T-cell (primary cell): ENCODE data around the gene ACVR1B. TPM values are rescaled to one million over a fixed set of nuclear protein-coding genes. Genes with fewer than 3 reads are reported as not detected.

Experiments
- ATAC-seq, 4 experiments: fragments of 200-7000 bp in 3 of 4; fragments of 150-1000 bp in 1 of 4; cut with Tn5 transposase; replicated peaks in 1 of 4; 1 replicate in 3 of 4; 2 replicates in 1 of 4; pipeline ENCODE4 v1.10.0; 2021; ENCODE audit warnings: moderate library complexity in 3 of 4, mild to moderate bottlenecking in 2 of 4, moderate number of reproducible peaks in 1 of 4
- CTCF ChIA-PET, 2 donors: fragments of 300-600 bp; sonication (Branson Sonifier 250); formaldehyde crosslinking; loops; one replicate each; lab custom pipeline; 2022; ENCODE audit warnings: antibody characterized with exemption in 2 of 2; lab: Charles Lee
- POLR2A ChIA-PET, 2 donors: fragments of 300-600 bp; sonication (Branson Sonifier 250); formaldehyde crosslinking; loops; one replicate each; lab custom pipeline; 2022; ENCODE audit warnings: antibody characterized with exemption in 2 of 2; lab: Charles Lee
- DNase-seq, 35 experiments: peaks; one replicate each; pipeline versions ENCODE4 v3.0.0 to v3.0.0-alpha.2; 2013 to 2023
- H3K27ac ChIP-seq: one replicate; pipeline ENCODE4 v1.5.1; 2013; ENCODE audit warnings: low read length
- H3K27me3 ChIP-seq, 2 experiments: replicated peaks in 1 of 2; 1 replicate in 1 of 2; 2 replicates in 1 of 2; pipeline versions ENCODE4 v1.6.1 to v1.7.0; 2013; ENCODE audit warnings: low read length in 1 of 2, mixed read lengths in 1 of 2; ENCODE audit not compliant: control insufficient read depth in 2 of 2, insufficient read depth in 2 of 2; ENCODE audit errors: extremely low read depth in 1 of 2
- H3K36me3 ChIP-seq, 2 donors: 1 replicate in 1 of 2; 2 replicates in 1 of 2; pipeline versions ENCODE4 v1.6.1 to v1.7.0; 2013; ENCODE audit warnings: low read length in 1 of 2; ENCODE audit not compliant: control insufficient read depth in 2 of 2, insufficient read depth in 1 of 2; ENCODE audit errors: extremely low read depth in 1 of 2
- H3K4me1 ChIP-seq, 2 experiments: 1 replicate in 1 of 2; 2 replicates in 1 of 2; pipeline versions ENCODE4 v1.6.1 to v1.7.0; 2013; ENCODE audit warnings: low read length in 2 of 2, mixed read lengths in 1 of 2; ENCODE audit not compliant: insufficient read depth in 2 of 2, control insufficient read depth in 1 of 2; ENCODE audit errors: extremely low read depth in 1 of 2
- H3K4me3 ChIP-seq, 2 donors: 1 replicate in 1 of 2; 2 replicates in 1 of 2; pipeline versions ENCODE4 v1.5.1 to v1.7.0; 2013; ENCODE audit warnings: mild to moderate bottlenecking in 2 of 2, low read length in 1 of 2, moderate library complexity in 1 of 2; ENCODE audit not compliant: control insufficient read depth in 1 of 2; ENCODE audit errors: extremely low read depth in 1 of 2
- H3K9me3 ChIP-seq: 2 replicates; pipeline ENCODE4 v1.7.0; 2013
- H3K27ac Mint-ChIP-seq, 2 donors: one replicate each; pipeline ENCODE4 v1.8.0; 2020 to 2021; ENCODE audit warnings: mild to moderate bottlenecking in 2 of 2, mixed read lengths in 2 of 2
- H3K27me3 Mint-ChIP-seq, 2 donors: one replicate each; pipeline ENCODE4 v1.8.0; 2021 to 2022; ENCODE audit warnings: mixed read lengths in 2 of 2
- H3K36me3 Mint-ChIP-seq: one replicate; pipeline ENCODE4 v1.8.0; 2021; ENCODE audit warnings: mixed read lengths
- H3K4me1 Mint-ChIP-seq, 3 donors: one replicate each; pipeline ENCODE4 v1.8.0; 2020 to 2022; ENCODE audit warnings: mixed read lengths in 3 of 3, mild to moderate bottlenecking in 1 of 3
- H3K4me3 Mint-ChIP-seq, 3 donors: one replicate each; pipeline ENCODE4 v1.8.0; 2020 to 2022; ENCODE audit warnings: mild to moderate bottlenecking in 3 of 3, mixed read lengths in 3 of 3, moderate library complexity in 3 of 3
- H3K9me3 Mint-ChIP-seq, 3 donors: one replicate each; pipeline ENCODE4 v1.8.0; 2020 to 2022; ENCODE audit warnings: mixed read lengths in 3 of 3
- WGBS: methylation state at CpG from one replicate; pipeline ENCODE4 v1.1.5; 2013; ENCODE audit warnings: missing lambda C conversion rate; ENCODE audit not compliant: insufficient coverage; 5-methylcytosine and 5-hydroxymethylcytosine counted together
- total RNA-seq, 35 experiments: library from RNA in 6 of 35; stranded (reverse) in 6 of 35; fragments of 120-200 nt in 1 of 35; gene quantifications; one replicate each; pipeline versions ENCODE4 v1.2.1 to v1.2.4 and lab custom pipeline; 2013 to 2026

ACVR1B gene
- total RNA-seq, 5 donors from 2014 or later (not counting 1 experiment from before 2014, with no cell fraction given): 9.0 to 12.6 (median 11.8) TPM

- Mint-ChIP-seq H3K27ac (no peak within 1 kb of the TSS), H3K36me3 (no peaks in the 10 kb centered on the region), H3K9me3 (no peaks in the 10 kb centered on the region), H3K4me3 (peak within 1 kb of the TSS in 1 of 3 donors; percentile 47), H3K4me1 (peaks cover 2 to 7% (median 4%) of the 10 kb centered on the region in 3 donors), H3K27me3 (peaks cover 24 to 27% of the 10 kb centered on the region in 2 donors)
- WGBS: 29% methylated on average over 54 of the region's 74 CpGs
- Histone ChIP-seq H3K27ac (no peak within 1 kb of the TSS), H3K36me3 (no peaks in the 10 kb centered on the region), H3K9me3 (no peaks in the 10 kb centered on the region), H3K4me3 (no peak within 1 kb of the TSS), H3K27me3 (peaks cover 0 to 41% of the 10 kb centered on the region in 2 experiments), H3K4me1 (no peaks in the 10 kb centered on the region)
- no peak for DNase-seq
- ATAC-seq: no peak
- ChIA-PET POLR2A (no interaction called here), CTCF (no interaction called here)
These were observed 44.2 kb upstream of the ACVR1B start, which contains the start of gene ACVRL1 for GRCh38 chr12:51907083-51907855. ACVRL1 (plus strand) TSS chr12:51907504; CDS start chr12:51912475, 4,971 bp downstream.

DNA sequence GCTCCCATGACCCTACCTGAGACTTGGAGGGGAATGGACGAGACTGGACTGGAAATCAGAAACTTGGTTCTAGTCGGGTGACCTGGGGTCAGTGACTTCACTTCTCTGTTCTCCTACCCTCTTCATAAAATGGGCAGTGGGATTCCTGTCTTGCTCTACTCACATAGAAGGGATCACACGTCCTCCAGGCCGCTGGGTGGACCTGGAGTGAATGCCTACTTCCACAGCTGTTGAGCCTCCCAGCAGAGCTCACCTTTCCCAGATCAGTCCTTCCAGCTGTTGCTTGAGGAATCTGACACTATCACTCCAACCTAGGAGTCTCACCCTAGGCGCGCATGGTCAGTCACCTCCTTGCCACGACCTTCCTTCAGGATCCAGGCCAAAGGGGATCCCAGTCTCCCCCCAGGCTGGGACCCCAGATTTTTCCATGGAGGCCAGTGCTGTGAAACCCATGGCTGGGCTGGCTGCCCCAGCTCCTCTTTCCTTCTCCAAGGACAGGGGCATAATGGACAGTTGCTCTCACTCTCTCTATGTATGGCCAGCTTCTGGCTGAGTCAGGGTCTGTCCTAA lies 43.6 kb upstream of the ACVR1B start:
- H3K4me3 ChIP-seq: no peak overlapping the region
- H3K27ac ChIP-seq: no peak overlapping the region
- Mint-ChIP-seq H3K27me3 (peaks cover 27 to 28% of the 10 kb centered on the region in 2 donors), H3K4me3 (peak overlapping the region in 1 of 3 donors; percentile 47), H3K9me3 (no peaks in the 10 kb centered on the region), H3K4me1 (peaks cover 2 to 7% (median 4%) of the 10 kb centered on the region in 3 donors), H3K36me3 (no peaks in the 10 kb centered on the region), H3K27ac (no peak overlapping the region)
- ChIA-PET POLR2A (no interaction called here), CTCF (no interaction called here)
- DNase-seq: no peak
- no peaks in the 10 kb centered on the region for H3K9me3 ChIP-seq
- no peaks in the 10 kb centered on the region for H3K36me3 ChIP-seq
- peaks cover 0 to 48% of the 10 kb centered on the region in 2 experiments for H3K27me3 ChIP-seq
- ATAC-seq: no peak
- WGBS: 90% methylated on average over 7 of the region's 7 CpGs
- no peaks in the 10 kb centered on the region for H3K4me1 ChIP-seq

- H3K36me3 ChIP-seq: no peaks in the 10 kb centered on the region
- H3K27ac ChIP-seq: no peak overlapping the region
- peaks cover 0 to 51% of the 10 kb centered on the region in 2 experiments for H3K27me3 ChIP-seq
- Mint-ChIP-seq H3K9me3 (no peaks in the 10 kb centered on the region), H3K27me3 (peaks cover 27 to 28% of the 10 kb centered on the region in 2 donors), H3K27ac (no peak overlapping the region), H3K4me1 (peaks cover 2 to 7% (median 4%) of the 10 kb centered on the region in 3 donors), H3K36me3 (no peaks in the 10 kb centered on the region), H3K4me3 (no peak overlapping the region)
- ATAC-seq (no peak), DNase-seq (no peak)
- POLR2A ChIA-PET: no interaction called here
- H3K9me3 ChIP-seq: no peaks in the 10 kb centered on the region
- H3K4me1 ChIP-seq: no peaks in the 10 kb centered on the region
- H3K4me3 ChIP-seq: no peak overlapping the region
- CTCF ChIA-PET: no interaction called here
- WGBS: 93% methylated on average over 4 of the region's 9 CpGs
These were observed 42.5 kb upstream of the ACVR1B start for GRCh38 chr12:51908876-51909592.

DNA sequence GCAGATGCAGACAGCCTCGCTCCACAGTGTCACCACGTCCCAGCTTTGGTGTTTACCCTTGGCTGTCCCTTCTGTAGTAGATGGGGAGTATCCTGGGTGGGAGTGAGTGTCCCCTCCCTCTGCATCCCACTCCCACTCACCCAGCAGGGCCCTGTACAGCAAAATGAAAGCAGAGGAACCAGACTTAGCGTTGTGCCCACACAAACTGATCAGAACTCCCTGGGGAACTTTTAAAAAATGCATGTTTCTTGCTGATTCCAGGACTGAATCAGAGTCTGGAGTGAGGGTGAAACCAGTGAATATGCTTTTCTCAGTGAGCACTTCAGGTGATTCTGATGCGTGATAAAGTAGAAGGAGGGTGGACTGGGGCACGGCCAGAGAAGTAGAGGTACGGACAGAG lies 41.3 kb upstream of the ACVR1B start:
- H3K9me3 ChIP-seq: no peaks in the 10 kb centered on the region
- no peak overlapping the region for H3K27ac ChIP-seq
- Mint-ChIP-seq H3K4me1 (peaks cover 2 to 7% (median 4%) of the 10 kb centered on the region in 3 donors), H3K27me3 (peaks cover 27% of the 10 kb centered on the region in 2 donors), H3K9me3 (no peaks in the 10 kb centered on the region), H3K4me3 (no peak overlapping the region), H3K36me3 (no peaks in the 10 kb centered on the region), H3K27ac (no peak overlapping the region)
- no peak overlapping the region for H3K4me3 ChIP-seq
- no peaks in the 10 kb centered on the region for H3K4me1 ChIP-seq
- ChIA-PET CTCF (no interaction called here), POLR2A (no interaction called here)
- no peak for ATAC-seq
- H3K27me3 ChIP-seq: peaks cover 0 to 53% of the 10 kb centered on the region in 2 experiments
- WGBS: 74% methylated on average over 3 of the region's 6 CpGs
- DNase-seq: no peak
- H3K36me3 ChIP-seq: no peaks in the 10 kb centered on the region

- peaks cover 2 to 7% (median 4%) of the 10 kb centered on the region in 3 donors for H3K4me1 Mint-ChIP-seq
- Histone ChIP-seq H3K27me3 (peaks cover 0 to 52% of the 10 kb centered on the region in 2 experiments), H3K27ac (no peak overlapping the region), H3K9me3 (no peaks in the 10 kb centered on the region), H3K4me1 (no peaks in the 10 kb centered on the region), H3K4me3 (no peak overlapping the region), H3K36me3 (no peaks in the 10 kb centered on the region)
- H3K9me3 Mint-ChIP-seq: no peaks in the 10 kb centered on the region
- POLR2A ChIA-PET: interaction anchor here in 1 of 2 donors (0.5 kb wide), 1 partner anchor 118 kb away, joined by 6 read pairs; no protein-coding TSS in a partner anchor
- ATAC-seq (no peak), DNase-seq (no peak)
- WGBS: 76% methylated on average over 3 of the region's 3 CpGs
- no peak overlapping the region for H3K4me3 Mint-ChIP-seq
- H3K27me3 Mint-ChIP-seq: peaks cover 23 to 27% of the 10 kb centered on the region in 2 donors
- CTCF ChIA-PET: no interaction called here
- H3K36me3 Mint-ChIP-seq: no peaks in the 10 kb centered on the region
- no peak overlapping the region for H3K27ac Mint-ChIP-seq
These were observed 40.8 kb upstream of the ACVR1B start for GRCh38 chr12:51910691-51911090.

DNA sequence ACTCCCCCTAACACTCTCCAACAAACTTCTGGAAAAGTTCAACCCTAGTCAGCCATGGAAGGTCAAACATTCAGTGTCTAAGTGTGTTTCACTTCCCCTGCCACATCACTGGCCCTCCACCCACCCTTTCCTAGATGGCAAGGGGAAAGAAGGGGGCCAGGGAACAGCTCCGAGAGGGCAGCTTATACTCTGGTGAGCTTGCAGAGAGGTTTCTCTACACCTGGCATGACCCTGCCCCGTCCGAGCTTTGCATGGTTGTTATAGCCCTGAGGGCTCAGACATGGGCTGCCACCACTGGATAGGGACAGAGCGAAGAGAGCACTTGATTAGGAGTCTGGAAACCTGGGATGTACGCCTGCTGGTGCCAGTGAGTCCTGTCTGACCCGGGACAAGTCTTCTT lies 40.2 kb upstream of the ACVR1B start:
- no peaks in the 10 kb centered on the region for H3K4me1 ChIP-seq
- Mint-ChIP-seq H3K27me3 (peaks cover 20 to 23% of the 10 kb centered on the region in 2 donors), H3K4me1 (peaks cover 2 to 7% (median 4%) of the 10 kb centered on the region in 3 donors), H3K4me3 (no peak overlapping the region), H3K9me3 (no peaks in the 10 kb centered on the region), H3K27ac (no peak overlapping the region), H3K36me3 (no peaks in the 10 kb centered on the region)
- H3K9me3 ChIP-seq: no peaks in the 10 kb centered on the region
- H3K36me3 ChIP-seq: no peaks in the 10 kb centered on the region
- DNase-seq (no peak), ATAC-seq (no peak)
- POLR2A ChIA-PET: interaction anchor here in 1 of 2 donors (0.5 kb wide), 1 partner anchor 119 kb away, joined by 6 read pairs; no protein-coding TSS in a partner anchor
- H3K27ac ChIP-seq: no peak overlapping the region
- H3K4me3 ChIP-seq: no peak overlapping the region
- H3K27me3 ChIP-seq: peaks cover 0 to 52% of the 10 kb centered on the region in 2 experiments
- WGBS: 84% methylated on average over 4 of the region's 6 CpGs
- CTCF ChIA-PET: no interaction called here
